Colonic mucosa (tissue), 4 donors: ENCODE data around the gene AMN1. TPM values are rescaled to one million over a fixed set of nuclear protein-coding genes. Genes with fewer than 3 reads are reported as not detected.
"Not testable (repeated sequence)": the region's sequence is repeated elsewhere in the genome, so short reads cannot be mapped to it uniquely, and the experiment has no call there.

Source experiments
- DNase-seq: peaks from one replicate; pipeline ENCODE4 v3.0.0-alpha.2; 2020
- H3K27ac ChIP-seq: fragments of 200-600 bp; one replicate; pipeline ENCODE4 v1.8.0; 2021
- H3K27me3 ChIP-seq: fragments of 200-600 bp; one replicate; pipeline ENCODE4 v1.8.0; 2021
- H3K36me3 ChIP-seq: fragments of 200-600 bp; one replicate; pipeline ENCODE4 v1.8.0; 2021
- H3K4me1 ChIP-seq: fragments of 200-600 bp; one replicate; pipeline ENCODE4 v1.8.0; 2021; ENCODE audit warnings: mild to moderate bottlenecking
- H3K4me3 ChIP-seq: fragments of 200-600 bp; one replicate; pipeline ENCODE4 v1.8.0; 2021
- H3K9ac ChIP-seq, 2 donors: one replicate each; pipeline ENCODE4 v1.7.0; 2013; ENCODE audit warnings: control low read depth in 2 of 2, low read depth in 2 of 2, low read length in 2 of 2
- H3K9me3 ChIP-seq: fragments of 200-600 bp; one replicate; pipeline ENCODE4 v1.8.0; 2021
- intact Hi-C: fragments of 100-400 bp; cut with DNase I; formaldehyde crosslinking; loops from one replicate; pipeline ENCODE4 v1.14.1; 2022
- total RNA-seq, 2 donors: library from RNA; stranded (reverse); fragmentation: NEBNext Ultra II Directional in 1 of 2; extraction: Animal tissue kit (Norgen Biotek cat#: 25700) in 1 of 2; gene quantifications; one replicate each; pipeline ENCODE4 v1.2.1, GENCODE V29; 2021
- TF ChIP-seq, protein P1 (sequence below): fragments of 200-600 bp; IDR thresholded peaks from one replicate; pipeline ENCODE4 v1.8.0; 2022; ENCODE audit warnings: antibody characterized with exemption, mild to moderate bottlenecking
- donor health status: healthy.
- donor health status: DM: no; HTN: no; CAD: no.
- donor health status: DM: no; HTN: no; CAD: no.

The AMN1 gene
- total RNA-seq, 2 donors from 2014 or later, result 4.4 to 4.8 TPM

DNA sequence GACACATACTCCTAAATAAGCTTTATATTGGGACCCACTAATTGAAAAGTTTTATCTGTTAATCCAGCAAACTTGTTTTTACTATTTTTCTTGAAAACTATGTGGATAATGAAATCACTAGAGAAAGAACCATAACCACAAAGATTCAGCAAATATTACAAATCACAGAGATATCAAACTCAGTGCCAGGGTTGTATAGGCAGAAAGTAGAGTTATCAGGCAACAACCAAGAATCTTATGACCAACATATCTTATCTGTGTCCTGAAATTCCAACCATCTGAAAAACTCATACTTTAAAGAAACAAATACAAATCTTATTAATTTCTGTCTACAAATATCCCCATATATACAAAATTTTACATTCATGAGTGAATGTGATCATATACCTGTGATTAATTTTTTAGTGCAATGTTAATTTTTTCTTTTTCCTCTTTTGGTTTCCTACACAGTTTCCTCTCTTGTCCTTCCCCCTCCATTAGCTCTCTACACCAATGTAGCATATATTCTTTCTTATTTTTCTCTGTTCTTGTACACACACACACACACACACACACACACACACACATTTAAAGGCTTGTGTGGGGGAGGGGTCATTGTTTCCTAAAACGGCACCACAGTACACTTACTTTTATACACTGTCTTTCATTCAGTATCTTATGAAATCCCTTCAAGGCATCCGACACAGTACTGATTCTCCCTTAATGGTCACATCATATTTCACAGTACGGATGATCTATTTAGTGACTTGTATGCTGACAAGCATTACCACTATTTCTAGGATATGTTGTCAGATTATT lies 18.6 kb downstream of the AMN1 start:
- no peaks in the 10 kb centered on the region for H3K4me1 ChIP-seq
- intact Hi-C loops, result no loop called here
- DNase-seq, result no peak

DNA sequence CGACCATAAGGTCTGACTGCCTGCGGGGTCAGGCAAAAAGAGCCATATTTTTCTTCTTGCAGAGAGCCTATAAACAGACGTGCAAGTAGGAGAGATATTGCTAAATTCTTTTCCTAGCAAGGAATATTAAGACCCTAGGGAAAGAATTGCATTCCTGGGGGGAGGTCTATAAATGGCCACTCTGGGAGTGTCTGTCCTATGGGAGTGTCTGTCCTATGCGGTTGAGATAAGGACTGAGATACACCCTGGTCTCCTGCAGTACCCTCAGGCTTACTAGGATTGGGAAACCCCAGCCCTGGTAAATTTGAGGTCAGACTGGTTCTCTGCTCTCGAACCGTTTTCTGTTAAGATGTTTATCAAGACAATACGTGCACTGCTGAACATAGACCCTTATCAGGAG lies 20.7 kb downstream of the AMN1 start:
- H3K4me3 ChIP-seq, H3K9ac ChIP-seq, H3K27me3 ChIP-seq, H3K4me1 ChIP-seq, H3K27ac ChIP-seq, DNase-seq, H3K36me3 ChIP-seq, H3K9me3 ChIP-seq, intact Hi-C loops: not testable (repeated sequence)

More for the DNA sequence above, 18.6 kb downstream of the AMN1 start:
- Histone ChIP-seq H3K36me3 (no peaks in the 10 kb centered on the region), H3K9me3 (no peaks in the 10 kb centered on the region), H3K9ac (no peak overlapping the region), H3K27me3 (no peaks in the 10 kb centered on the region), H3K27ac (no peak overlapping the region), H3K4me3 (no peak overlapping the region)
- TF ChIP-seq, protein P1, sequence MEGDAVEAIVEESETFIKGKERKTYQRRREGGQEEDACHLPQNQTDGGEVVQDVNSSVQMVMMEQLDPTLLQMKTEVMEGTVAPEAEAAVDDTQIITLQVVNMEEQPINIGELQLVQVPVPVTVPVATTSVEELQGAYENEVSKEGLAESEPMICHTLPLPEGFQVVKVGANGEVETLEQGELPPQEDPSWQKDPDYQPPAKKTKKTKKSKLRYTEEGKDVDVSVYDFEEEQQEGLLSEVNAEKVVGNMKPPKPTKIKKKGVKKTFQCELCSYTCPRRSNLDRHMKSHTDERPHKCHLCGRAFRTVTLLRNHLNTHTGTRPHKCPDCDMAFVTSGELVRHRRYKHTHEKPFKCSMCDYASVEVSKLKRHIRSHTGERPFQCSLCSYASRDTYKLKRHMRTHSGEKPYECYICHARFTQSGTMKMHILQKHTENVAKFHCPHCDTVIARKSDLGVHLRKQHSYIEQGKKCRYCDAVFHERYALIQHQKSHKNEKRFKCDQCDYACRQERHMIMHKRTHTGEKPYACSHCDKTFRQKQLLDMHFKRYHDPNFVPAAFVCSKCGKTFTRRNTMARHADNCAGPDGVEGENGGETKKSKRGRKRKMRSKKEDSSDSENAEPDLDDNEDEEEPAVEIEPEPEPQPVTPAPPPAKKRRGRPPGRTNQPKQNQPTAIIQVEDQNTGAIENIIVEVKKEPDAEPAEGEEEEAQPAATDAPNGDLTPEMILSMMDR, result no peak

DNA sequence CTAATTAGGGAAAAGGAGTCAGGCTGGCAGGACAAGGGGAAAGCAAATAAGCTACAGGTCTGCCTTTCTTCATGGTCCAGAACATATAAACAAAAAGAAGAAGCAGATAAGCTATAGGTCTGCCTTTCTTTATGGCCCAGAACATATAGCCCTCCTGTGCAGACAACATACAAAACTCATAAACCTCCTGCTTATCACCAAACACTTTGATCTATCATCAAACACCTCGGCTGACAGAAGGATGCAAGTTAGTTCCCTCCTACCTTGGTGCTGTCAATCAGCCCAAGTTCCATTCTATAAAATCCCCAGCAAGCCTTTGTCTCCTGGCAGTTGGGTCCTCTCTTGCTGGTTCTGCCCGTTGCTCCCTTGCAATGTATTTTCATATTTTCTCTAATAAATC lies 23.2 kb downstream of the AMN1 start:
- no peaks in the 10 kb centered on the region for H3K9me3 ChIP-seq
- H3K9ac ChIP-seq, result no peak overlapping the region
- TF ChIP-seq, protein P1, result no peak
- no peak for DNase-seq
- no peaks in the 10 kb centered on the region for H3K36me3 ChIP-seq
- H3K4me1 ChIP-seq, result no peaks in the 10 kb centered on the region
- intact Hi-C loops, result no loop called here
- H3K4me3 ChIP-seq, result no peak overlapping the region
- H3K27me3 ChIP-seq, result no peaks in the 10 kb centered on the region
- H3K27ac ChIP-seq, result no peak overlapping the region

DNA sequence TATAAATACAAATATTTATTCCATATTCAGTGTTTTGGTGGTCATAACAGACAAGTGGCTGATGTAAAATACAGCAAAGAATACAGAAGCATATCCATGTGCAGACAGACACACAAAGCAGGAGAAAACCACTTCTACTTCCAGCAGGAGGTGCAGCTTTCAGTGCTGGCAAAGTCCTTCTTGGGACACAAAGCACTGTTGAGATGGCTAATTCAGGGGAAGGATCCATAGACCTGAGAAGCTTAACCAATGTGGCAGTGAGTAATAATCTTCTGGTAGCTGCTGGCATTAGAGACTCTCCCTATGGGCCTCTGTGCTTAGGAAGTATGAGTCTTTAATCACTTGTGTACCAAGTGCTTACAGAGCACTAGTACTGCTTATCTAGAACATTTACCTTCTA lies 26.8 kb downstream of the AMN1 start:
- no peaks in the 10 kb centered on the region for H3K27me3 ChIP-seq
- TF ChIP-seq, protein P1, result no peak
- no peak overlapping the region for H3K4me3 ChIP-seq
- DNase-seq, result no peak
- no peaks in the 10 kb centered on the region for H3K4me1 ChIP-seq
- H3K9ac ChIP-seq, result no peak overlapping the region
- intact Hi-C loops, result no loop called here
- H3K27ac ChIP-seq, result no peak overlapping the region
- no peaks in the 10 kb centered on the region for H3K9me3 ChIP-seq
- H3K36me3 ChIP-seq, result no peaks in the 10 kb centered on the region

DNA sequence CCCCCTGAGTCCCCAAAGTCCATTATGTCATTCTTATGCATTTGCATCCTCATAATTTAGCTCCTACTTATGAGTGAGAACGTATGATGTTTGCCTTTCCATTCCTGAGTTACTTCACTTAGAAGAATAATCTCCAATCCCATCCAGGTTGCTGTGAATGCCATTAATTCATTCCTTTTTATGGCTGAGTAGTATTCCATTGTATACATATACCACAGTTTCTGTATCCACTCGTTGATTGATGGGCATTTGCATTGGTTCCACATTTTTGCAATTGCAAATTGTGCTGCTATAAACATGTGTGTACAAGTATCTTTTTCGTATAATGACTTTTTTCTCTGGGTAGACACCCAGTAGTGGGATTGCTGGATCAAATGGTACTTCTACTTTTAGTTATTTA lies 38.9 kb downstream of the AMN1 start:
- not testable (repeated sequence) for H3K9me3 ChIP-seq, H3K4me3 ChIP-seq, H3K27me3 ChIP-seq, H3K4me1 ChIP-seq, H3K36me3 ChIP-seq, H3K9ac ChIP-seq, DNase-seq, H3K27ac ChIP-seq
- intact Hi-C loops, result loop anchor here (5.0 to 10.0 kb wide), 2 partner anchors 375 to 612 kb away; no protein-coding TSS in a partner anchor

DNA sequence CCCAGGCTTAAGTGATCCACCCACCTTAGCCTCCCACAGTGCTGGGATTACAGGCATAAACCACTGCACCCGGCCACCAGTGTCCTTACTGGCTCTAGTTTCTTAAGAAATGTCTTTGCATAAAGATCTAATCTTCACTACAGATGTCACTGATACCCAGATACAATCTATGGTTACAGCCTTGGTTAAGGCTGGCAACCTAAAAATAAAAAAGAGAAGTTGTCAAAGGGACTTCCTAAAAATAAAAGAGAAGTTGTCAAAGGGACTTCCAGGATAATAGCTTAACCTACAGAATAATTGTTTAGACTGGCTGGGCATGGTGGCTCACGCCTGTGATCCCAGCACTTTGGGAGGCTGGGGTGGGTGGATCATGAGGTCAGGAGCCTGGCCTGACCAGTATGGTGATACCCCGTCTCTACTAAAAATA lies 41.7 kb downstream of the AMN1 start:
- TF ChIP-seq, protein P1, result no peak
- no peak for DNase-seq
- H3K27me3 ChIP-seq, result no peaks in the 10 kb centered on the region
- intact Hi-C loops, result loop anchor here (5.0 to 10.0 kb wide), 2 partner anchors 378 to 615 kb away; no protein-coding TSS in a partner anchor
- H3K4me3 ChIP-seq, result no peak overlapping the region
- no peaks in the 10 kb centered on the region for H3K9me3 ChIP-seq
- no peaks in the 10 kb centered on the region for H3K36me3 ChIP-seq
- no peaks in the 10 kb centered on the region for H3K4me1 ChIP-seq
- H3K27ac ChIP-seq, result no peak overlapping the region
- no peak overlapping the region for H3K9ac ChIP-seq
